DOHH2 (cell line): Measurements from ENCODE around the gene ENC1.

Experiments
- H3F3A ChIP-seq: fragments of 200-600 bp; sonication (generic), shearing (Covaris generic); 2 replicates; pipeline ENCODE4 v1.6.0; 2016; ENCODE audit warnings: antibody characterized with exemption, mild to moderate bottlenecking; ENCODE audit not compliant: control insufficient read depth, insufficient read depth
- H3K27ac ChIP-seq: fragments of 200-600 bp; sonication (generic); 2 replicates; pipeline ENCODE4 v1.5.1; 2014; ENCODE audit warnings: low read depth, mild to moderate bottlenecking, low read length, moderate library complexity
- H3K27me3 ChIP-seq: fragments of 200-600 bp; sonication (generic); 2 replicates; pipeline ENCODE4 v1.6.1; 2014; ENCODE audit warnings: mild to moderate bottlenecking, low read length, mixed read lengths; ENCODE audit not compliant: control insufficient read depth
- H3K36me3 ChIP-seq: fragments of 200-600 bp; sonication (generic); 2 replicates; pipeline ENCODE4 v1.6.1; 2014; ENCODE audit warnings: mild to moderate bottlenecking, low read length, moderate library complexity, mixed read lengths; ENCODE audit not compliant: control insufficient read depth
- H3K4me1 ChIP-seq: fragments of 200-600 bp; sonication (generic); 2 replicates; pipeline ENCODE4 v1.6.1; 2014; ENCODE audit warnings: mild to moderate bottlenecking, low read length, mixed read lengths; ENCODE audit not compliant: control insufficient read depth
- H3K4me2 ChIP-seq: fragments of 200-600 bp; sonication (generic); 2 replicates; pipeline ENCODE4 v1.6.0; 2014; ENCODE audit warnings: mild to moderate bottlenecking, low read length, moderate library complexity
- H3K4me3 ChIP-seq: fragments of 200-600 bp; sonication (generic); 2 replicates; pipeline ENCODE4 v1.5.1; 2014; ENCODE audit warnings: mild to moderate bottlenecking, low read length, mixed read lengths
- H3K79me2 ChIP-seq: fragments of 200-600 bp; sonication (generic); 2 replicates; pipeline ENCODE4 v1.6.1; 2014; ENCODE audit warnings: mild to moderate bottlenecking, low read length, mixed read lengths; ENCODE audit not compliant: control insufficient read depth
- H3K9me2 ChIP-seq: fragments of 200-600 bp; sonication (generic); replicated peaks from 2 replicates; pipeline ENCODE4 v1.6.1; 2014; ENCODE audit warnings: mild to moderate bottlenecking, low read length, mixed read lengths; ENCODE audit not compliant: control insufficient read depth
- H3K9me3 ChIP-seq: fragments of 200-600 bp; sonication (generic); 2 replicates; pipeline ENCODE4 v1.6.1; 2014; ENCODE audit warnings: antibody characterized with exemption, low read length, mixed read lengths; ENCODE audit not compliant: control insufficient read depth, insufficient read depth
- H4K20me1 ChIP-seq: fragments of 200-600 bp; sonication (generic); 2 replicates; pipeline ENCODE4 v1.6.0; 2014; ENCODE audit warnings: low read depth, mild to moderate bottlenecking, antibody characterized with exemption, low read length, moderate library complexity; ENCODE audit not compliant: control insufficient read depth, insufficient read depth
- EZH2phosphoT487 ChIP-seq: fragments of 200-600 bp; sonication (generic); IDR thresholded peaks from 2 replicates; pipeline ENCODE4 v1.6.1; 2017; ENCODE audit warnings: borderline replicate concordance, mild to moderate bottlenecking, antibody characterized with exemption, low read length, moderate library complexity, mixed read lengths
- TF ChIP-seq, protein P1 (sequence below): fragments of 200-600 bp; sonication (generic); IDR thresholded peaks from one replicate; pipeline ENCODE4 v1.5.1; 2014; ENCODE audit warnings: antibody characterized with exemption, mild to moderate bottlenecking, low read depth, low read length; ENCODE audit not compliant: poor library complexity, severe bottlenecking

ENC1 gene

DNA sequence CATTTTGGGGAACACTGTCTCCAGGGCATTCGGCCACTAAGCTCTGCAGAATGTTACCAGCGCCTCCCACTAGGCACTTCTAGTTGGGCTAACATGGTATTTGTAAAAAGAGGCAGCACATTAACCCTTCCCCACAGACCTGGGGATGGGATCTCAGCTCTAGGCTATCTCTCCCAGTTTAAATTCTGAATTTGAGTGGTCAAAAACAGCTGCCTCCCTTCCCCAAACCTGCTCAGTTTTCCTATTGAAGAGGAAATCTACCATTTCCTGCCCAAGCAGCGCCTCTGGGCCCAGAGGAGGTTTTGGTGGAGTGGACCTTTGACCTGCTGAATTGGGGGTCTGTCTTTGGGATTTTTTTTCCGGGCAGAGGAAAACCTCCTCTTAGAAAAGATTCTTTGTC, 53.2 kb downstream of the ENC1 start:
- Histone ChIP-seq H3K9me3 (no peaks in the 10 kb centered on the region), H3K9me2 (no peaks in the 10 kb centered on the region), H3K79me2 (no peaks in the 10 kb centered on the region), H3K36me3 (no peaks in the 10 kb centered on the region), H4K20me1 (no peaks in the 10 kb centered on the region), H3K27ac (no peak overlapping the region), H3K27me3 (peaks cover 4% of the 10 kb centered on the region; the same call in 1 of the 2 replicates), H3F3A (no peaks in the 10 kb centered on the region), H3K4me1 (no peaks in the 10 kb centered on the region), H3K4me2 (no peak overlapping the region), H3K4me3 (no peak overlapping the region)
- TF ChIP-seq EZH2phosphoT487, result no peak
- TF ChIP-seq, protein P1, sequence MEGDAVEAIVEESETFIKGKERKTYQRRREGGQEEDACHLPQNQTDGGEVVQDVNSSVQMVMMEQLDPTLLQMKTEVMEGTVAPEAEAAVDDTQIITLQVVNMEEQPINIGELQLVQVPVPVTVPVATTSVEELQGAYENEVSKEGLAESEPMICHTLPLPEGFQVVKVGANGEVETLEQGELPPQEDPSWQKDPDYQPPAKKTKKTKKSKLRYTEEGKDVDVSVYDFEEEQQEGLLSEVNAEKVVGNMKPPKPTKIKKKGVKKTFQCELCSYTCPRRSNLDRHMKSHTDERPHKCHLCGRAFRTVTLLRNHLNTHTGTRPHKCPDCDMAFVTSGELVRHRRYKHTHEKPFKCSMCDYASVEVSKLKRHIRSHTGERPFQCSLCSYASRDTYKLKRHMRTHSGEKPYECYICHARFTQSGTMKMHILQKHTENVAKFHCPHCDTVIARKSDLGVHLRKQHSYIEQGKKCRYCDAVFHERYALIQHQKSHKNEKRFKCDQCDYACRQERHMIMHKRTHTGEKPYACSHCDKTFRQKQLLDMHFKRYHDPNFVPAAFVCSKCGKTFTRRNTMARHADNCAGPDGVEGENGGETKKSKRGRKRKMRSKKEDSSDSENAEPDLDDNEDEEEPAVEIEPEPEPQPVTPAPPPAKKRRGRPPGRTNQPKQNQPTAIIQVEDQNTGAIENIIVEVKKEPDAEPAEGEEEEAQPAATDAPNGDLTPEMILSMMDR, result no peak

DNA sequence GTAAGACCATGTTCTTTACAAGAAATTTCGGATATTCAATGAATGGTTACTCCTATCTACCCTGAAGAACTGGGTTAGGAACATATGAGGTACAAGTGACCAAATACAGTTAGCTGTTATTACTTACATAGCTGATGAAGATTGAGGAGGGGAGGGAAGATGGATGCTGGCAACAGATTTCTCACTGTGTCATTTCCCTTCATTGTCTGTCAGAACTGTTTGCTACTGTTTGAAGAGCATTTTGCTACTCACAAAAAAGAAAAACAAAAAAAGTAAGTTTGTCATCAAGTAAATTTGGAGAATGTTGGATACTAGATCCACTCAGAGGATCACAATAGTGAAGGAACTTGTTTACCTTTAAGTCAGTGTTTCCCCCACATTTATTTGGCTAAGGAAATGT, 53.7 kb downstream of the ENC1 start:
- no peak overlapping the region for H3K27ac ChIP-seq
- H3K27me3 ChIP-seq, result peaks cover 4% of the 10 kb centered on the region; the same call in 1 of the 2 replicates
- H3K4me3 ChIP-seq, result no peak overlapping the region
- H3K9me2 ChIP-seq, result no peaks in the 10 kb centered on the region
- no peaks in the 10 kb centered on the region for H3K79me2 ChIP-seq
- H4K20me1 ChIP-seq, result no peaks in the 10 kb centered on the region
- TF ChIP-seq, protein P1, result no peak
- no peak for TF ChIP-seq EZH2phosphoT487
- no peak overlapping the region for H3K4me2 ChIP-seq
- no peaks in the 10 kb centered on the region for H3K9me3 ChIP-seq
- no peaks in the 10 kb centered on the region for H3K4me1 ChIP-seq
- no peaks in the 10 kb centered on the region for H3F3A ChIP-seq
- H3K36me3 ChIP-seq, result no peaks in the 10 kb centered on the region

DNA sequence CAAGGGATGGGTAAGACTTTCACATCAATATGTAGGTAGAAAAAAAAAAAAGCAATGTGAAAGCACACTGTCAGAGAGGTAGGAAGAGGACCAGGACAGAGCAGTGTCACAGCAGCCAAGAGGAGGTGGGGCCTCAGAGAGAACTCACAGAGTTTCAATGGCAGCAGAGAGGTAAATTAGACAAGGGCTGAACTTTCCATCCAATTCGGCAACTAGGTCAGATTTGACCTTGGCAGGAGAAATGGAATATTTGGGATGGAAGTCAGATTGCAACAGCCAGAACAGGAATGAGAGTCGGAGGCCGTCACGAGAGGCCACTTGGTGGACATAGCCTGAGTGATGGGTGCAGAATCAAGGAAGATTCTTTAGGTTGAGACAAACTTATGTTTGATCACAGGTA, 57.7 kb downstream of the ENC1 start:
- TF ChIP-seq, protein P1, result no peak
- no peak for TF ChIP-seq EZH2phosphoT487

GRCh38 chr5:74581988-74582365, 58.6 kb downstream of the ENC1 start:
- H3K4me3 ChIP-seq, result no peak overlapping the region
- H3K4me2 ChIP-seq, result no peak overlapping the region
- H3K27ac ChIP-seq, result no peak overlapping the region
- TF ChIP-seq, protein P1, result no peak
- no peak for TF ChIP-seq EZH2phosphoT487
- no peaks in the 10 kb centered on the region for H3K79me2 ChIP-seq
- H3K9me2 ChIP-seq, result no peaks in the 10 kb centered on the region
- H3K4me1 ChIP-seq, result no peaks in the 10 kb centered on the region
- H3K27me3 ChIP-seq, result peaks cover 4% of the 10 kb centered on the region; the same call in 1 of the 2 replicates
- no peaks in the 10 kb centered on the region for H4K20me1 ChIP-seq
- no peaks in the 10 kb centered on the region for H3F3A ChIP-seq
- no peaks in the 10 kb centered on the region for H3K36me3 ChIP-seq
- H3K9me3 ChIP-seq, result no peaks in the 10 kb centered on the region

More for the DNA sequence above, 57.7 kb downstream of the ENC1 start:
- Histone ChIP-seq H3K4me3 (no peak overlapping the region), H3K4me2 (no peak overlapping the region), H3K27ac (no peak overlapping the region), H3K4me1 (no peaks in the 10 kb centered on the region), H3K9me2 (no peaks in the 10 kb centered on the region), H3K36me3 (no peaks in the 10 kb centered on the region), H3K27me3 (peaks cover 4% of the 10 kb centered on the region; the same call in 1 of the 2 replicates), H3K9me3 (no peaks in the 10 kb centered on the region), H4K20me1 (no peaks in the 10 kb centered on the region), H3K79me2 (no peaks in the 10 kb centered on the region), H3F3A (no peaks in the 10 kb centered on the region)
